SU-DHL-6 (cell line): ENCODE results near the gene SEMA5A.

ENCODE experiments used
- H2AFZ ChIP-seq: fragments of 200-600 bp; sonication (generic); 2 replicates; pipeline ENCODE4 v1.6.1; 2014; ENCODE audit warnings: low read depth, mild to moderate bottlenecking, moderate library complexity, mixed read lengths, antibody characterized with exemption, low read length; ENCODE audit not compliant: severe bottlenecking
- H3F3A ChIP-seq: fragments of 200-600 bp; shearing (Covaris generic); 2 replicates; pipeline ENCODE4 v1.6.0; 2016; ENCODE audit warnings: antibody characterized with exemption, mild to moderate bottlenecking; ENCODE audit not compliant: insufficient read depth
- H3K27ac ChIP-seq: fragments of 200-600 bp; sonication (generic); 2 replicates; pipeline ENCODE4 v1.5.1; 2016; ENCODE audit warnings: low read depth, mild to moderate bottlenecking, low read length, moderate library complexity, mixed read lengths
- H3K27me3 ChIP-seq: fragments of 200-600 bp; sonication (generic), shearing (Covaris generic); 2 replicates; pipeline ENCODE4 v1.6.0; 2014; ENCODE audit warnings: mild to moderate bottlenecking, low read length
- H3K36me3 ChIP-seq: fragments of 200-600 bp; sonication (generic); 2 replicates; pipeline ENCODE4 v1.6.1; 2014; ENCODE audit warnings: mild to moderate bottlenecking, low read length, mixed read lengths
- H3K4me2 ChIP-seq: fragments of 300-600, 200-600 bp; shearing (Covaris generic), sonication (generic); 2 replicates; pipeline ENCODE4 v1.6.0; 2014; ENCODE audit warnings: low read length, low read depth, mild to moderate bottlenecking; ENCODE audit not compliant: poor library complexity, severe bottlenecking
- H3K4me3 ChIP-seq: fragments of 200-600 bp; sonication (generic); 2 replicates; pipeline ENCODE4 v1.5.1; 2014; ENCODE audit warnings: antibody characterized with exemption, low read length, mild to moderate bottlenecking, mixed read lengths; ENCODE audit not compliant: insufficient read depth, poor library complexity, severe bottlenecking
- H3K79me2 ChIP-seq: fragments of 200-600 bp; sonication (generic); 2 replicates; pipeline ENCODE4 v1.6.1; 2014; ENCODE audit warnings: mild to moderate bottlenecking, low read length, moderate library complexity; ENCODE audit not compliant: insufficient read depth
- H3K9ac ChIP-seq: fragments of 200-600 bp; sonication (generic); 2 replicates; pipeline ENCODE4 v1.7.0; 2014; ENCODE audit warnings: mild to moderate bottlenecking, low read length
- H3K9me2 ChIP-seq: fragments of 200-600 bp; sonication (generic); replicated peaks from 2 replicates; pipeline ENCODE4 v1.6.1; 2014; ENCODE audit warnings: low read length; ENCODE audit not compliant: insufficient read depth
- H3K9me3 ChIP-seq: fragments of 200-600 bp; sonication (generic); 2 replicates; pipeline ENCODE4 v1.6.1; 2014; ENCODE audit warnings: low read length, mixed read lengths; ENCODE audit not compliant: insufficient read depth
- H4K20me1 ChIP-seq: fragments of 200-600 bp; sonication (generic); 2 replicates; pipeline ENCODE4 v1.6.1; 2014; ENCODE audit warnings: low read depth, mild to moderate bottlenecking, antibody characterized with exemption, low read length, moderate library complexity, mixed read lengths
- CTCF ChIP-seq: fragments of 200-600 bp; sonication (generic); IDR thresholded peaks from one replicate; pipeline ENCODE4 v1.5.1; 2017; ENCODE audit warnings: antibody characterized with exemption, mild to moderate bottlenecking, low read length, moderate library complexity; ENCODE audit not compliant: insufficient read depth, poor library complexity, severe bottlenecking
- EZH2phosphoT487 ChIP-seq: fragments of 200-600 bp; sonication (generic), shearing (Covaris generic); conservative IDR thresholded peaks from 2 replicates; pipeline ENCODE4 v1.6.1; 2018; ENCODE audit warnings: mild to moderate bottlenecking, antibody characterized with exemption, low read length, moderate library complexity, mixed read lengths

Gene SEMA5A

GRCh38 chr5:9474219-9475002 is 71.5 kb downstream of the SEMA5A start:
- H2AFZ ChIP-seq, result no peak overlapping the region
- no peaks in the 10 kb centered on the region for H3K36me3 ChIP-seq
- TF ChIP-seq EZH2phosphoT487 (no peak), CTCF (no peak)
- no peaks in the 10 kb centered on the region for H3F3A ChIP-seq
- no peak overlapping the region for H3K4me3 ChIP-seq
- H3K9me2 ChIP-seq, result no peaks in the 10 kb centered on the region
- H3K27me3 ChIP-seq, result no peaks in the 10 kb centered on the region
- no peak overlapping the region for H3K27ac ChIP-seq
- no peak overlapping the region for H3K4me2 ChIP-seq
- no peak overlapping the region for H3K9ac ChIP-seq
- no peaks in the 10 kb centered on the region for H3K9me3 ChIP-seq
- H4K20me1 ChIP-seq, result no peaks in the 10 kb centered on the region
- H3K79me2 ChIP-seq, result no peaks in the 10 kb centered on the region

- Histone ChIP-seq H3K79me2 (no peaks in the 10 kb centered on the region), H3K9me3 (no peaks in the 10 kb centered on the region), H4K20me1 (no peaks in the 10 kb centered on the region), H3K4me2 (no peak overlapping the region), H2AFZ (no peak overlapping the region), H3K36me3 (no peaks in the 10 kb centered on the region), H3K27ac (no peak overlapping the region), H3K9me2 (no peaks in the 10 kb centered on the region), H3K27me3 (no peaks in the 10 kb centered on the region), H3K9ac (no peak overlapping the region), H3F3A (no peaks in the 10 kb centered on the region), H3K4me3 (no peak overlapping the region)
- TF ChIP-seq EZH2phosphoT487 (no peak), CTCF (no peak)
Observed at GRCh38 chr5:9473624-9474023, 72.3 kb downstream of the SEMA5A start.

- no peak overlapping the region for H3K4me2 ChIP-seq
- no peak overlapping the region for H3K4me3 ChIP-seq
- no peaks in the 10 kb centered on the region for H3K9me2 ChIP-seq
- no peaks in the 10 kb centered on the region for H3K79me2 ChIP-seq
- H3K9me3 ChIP-seq, result no peaks in the 10 kb centered on the region
- H3K36me3 ChIP-seq, result no peaks in the 10 kb centered on the region
- no peaks in the 10 kb centered on the region for H3F3A ChIP-seq
- no peaks in the 10 kb centered on the region for H3K27me3 ChIP-seq
- H4K20me1 ChIP-seq, result no peaks in the 10 kb centered on the region
- H3K27ac ChIP-seq, result no peak overlapping the region
- H3K9ac ChIP-seq, result no peak overlapping the region
- H2AFZ ChIP-seq, result no peak overlapping the region
- TF ChIP-seq CTCF, result no peak
Observed at GRCh38 chr5:9470410-9470809, 75.5 kb downstream of the SEMA5A start.
